ENCODE results near the gene PDHX. TPM values are rescaled to one million over a fixed set of nuclear protein-coding genes. Genes with fewer than 3 reads are reported as not detected.
A peak's percentile ranks its signal among the peaks of the same experiment; 100 is the strongest.
"Not testable (repeated sequence)": the region's sequence is repeated elsewhere in the genome, so short reads cannot be mapped to it uniquely, and the experiment has no call there.

The PDHX gene
- total RNA-seq: 47.1 TPM

GRCh38 chr11:34916015-34916842 lies at the start of gene PDHX, which contains the start of gene APIP:
PDHX (plus strand) TSS chr11:34916618; CDS start chr11:34916656, 38 bp downstream.
APIP (minus strand) TSS chr11:34916379; CDS start chr11:34916284, 95 bp downstream.
- peak; percentile 97 for DNase-seq

GRCh38 chr11:34869425-34869824 lies 47.0 kb upstream of the PDHX start:
- no peak for DNase-seq

- DNase-seq: no peak
Observed at GRCh38 chr11:34870548-34871196, 45.7 kb upstream of the PDHX start.

GRCh38 chr11:34874202-34874601 lies 42.2 kb upstream of the PDHX start:
- DNase-seq: no peak

- DNase-seq: no peak
Observed at GRCh38 chr11:34877375-34877975, 38.9 kb upstream of the PDHX start.

GRCh38 chr11:34881900-34882299 lies 34.5 kb upstream of the PDHX start:
- DNase-seq: no peak

GRCh38 chr11:34886609-34887008 lies 29.8 kb upstream of the PDHX start:
- DNase-seq: no peak

- DNase-seq: no peak
Observed at GRCh38 chr11:34887260-34887659, 29.2 kb upstream of the PDHX start.

GRCh38 chr11:34890089-34890488 lies 26.3 kb upstream of the PDHX start:
- no peak for DNase-seq

GRCh38 chr11:34890812-34891211 lies 25.6 kb upstream of the PDHX start:
- no peak for DNase-seq

- no peak for DNase-seq
Observed at GRCh38 chr11:34891611-34892010, 24.8 kb upstream of the PDHX start.

GRCh38 chr11:34893416-34893815 lies 23.0 kb upstream of the PDHX start:
- no peak for DNase-seq

GRCh38 chr11:34896191-34896590 lies 20.2 kb upstream of the PDHX start:
- DNase-seq: not testable (repeated sequence)

GRCh38 chr11:34897171-34897870 lies 19.1 kb upstream of the PDHX start:
- no peak for DNase-seq

GRCh38 chr11:34898474-34898873 lies 17.9 kb upstream of the PDHX start:
- DNase-seq: no peak

GRCh38 chr11:34899633-34900016 lies 16.8 kb upstream of the PDHX start:
- no peak for DNase-seq

- DNase-seq: no peak
Observed at GRCh38 chr11:34904421-34904955, 11.9 kb upstream of the PDHX start.

GRCh38 chr11:34905666-34906065 lies 10.8 kb upstream of the PDHX start:
- no peak for DNase-seq

GRCh38 chr11:34907934-34908593 lies 8.4 kb upstream of the PDHX start:
- no peak for DNase-seq

- DNase-seq: no peak
Observed at GRCh38 chr11:34909415-34909814, 7.0 kb upstream of the PDHX start.

GRCh38 chr11:34909955-34910354 lies 6.5 kb upstream of the PDHX start:
- no peak for DNase-seq

GRCh38 chr11:34910817-34911216 lies 5.6 kb upstream of the PDHX start:
- DNase-seq: no peak
